Endometrium (tissue), 2 donors: ENCODE results near the gene COG5.

Experiments used
- FAIRE-seq: peaks from 2 replicates; lab custom pipeline; 2012; peaks lifted over from hg19 to GRCh38; lab: Jason Lieb, UNC
- donor health status: control.
- donor health status: control.

The COG5 gene

DNA sequence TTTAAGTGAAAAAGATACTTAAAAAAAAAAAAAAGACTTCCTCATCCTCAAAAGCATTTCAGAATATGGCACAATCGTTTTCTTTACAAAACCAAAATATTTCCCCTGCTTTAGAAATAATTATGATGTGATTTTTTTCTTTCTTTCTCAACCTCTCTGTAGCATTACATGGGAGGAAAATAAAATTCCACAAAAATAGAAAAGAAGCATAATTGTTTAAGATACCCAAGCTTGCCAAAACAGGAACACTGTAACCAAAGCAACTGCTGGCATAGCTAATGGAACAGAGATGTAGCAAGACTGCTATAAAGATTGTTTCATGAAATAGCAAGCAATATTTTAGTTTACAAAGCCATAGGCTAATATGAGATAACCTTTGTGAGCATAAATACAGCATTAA lies 169.4 kb downstream of the COG5 start:
- FAIRE-seq: no peak

GRCh38 chr7:107392830-107393229 lies 170.9 kb downstream of the COG5 start:
- peak; percentile 97 for FAIRE-seq

DNA sequence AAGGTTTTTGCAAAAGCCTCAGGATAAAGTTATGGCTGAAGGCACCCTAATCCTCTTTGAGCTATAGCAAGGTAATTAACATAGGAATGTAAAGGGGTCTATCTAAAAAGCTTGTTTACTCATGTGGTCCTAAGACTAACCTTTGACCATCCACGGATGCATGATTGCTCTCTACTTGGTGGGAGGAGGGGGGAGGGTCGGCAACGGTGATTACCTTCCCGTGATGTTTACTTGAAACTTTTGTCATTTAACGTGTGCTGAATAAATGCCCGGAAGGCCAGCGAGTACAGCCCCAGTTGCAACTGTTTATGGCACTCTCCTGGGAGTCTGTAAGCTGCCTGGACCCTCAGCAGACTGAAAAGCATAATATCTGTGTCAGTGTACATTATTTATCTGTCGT lies 172.8 kb downstream of the COG5 start:
- no peak for FAIRE-seq

GRCh38 chr7:107388604-107389003 lies 175.1 kb downstream of the COG5 start:
- FAIRE-seq: no peak

GRCh38 chr7:107387573-107388219 lies 176.0 kb downstream of the COG5 start:
- FAIRE-seq: peak; percentile 71

- FAIRE-seq: no peak
Observed at GRCh38 chr7:107387128-107387527, 176.6 kb downstream of the COG5 start.

DNA sequence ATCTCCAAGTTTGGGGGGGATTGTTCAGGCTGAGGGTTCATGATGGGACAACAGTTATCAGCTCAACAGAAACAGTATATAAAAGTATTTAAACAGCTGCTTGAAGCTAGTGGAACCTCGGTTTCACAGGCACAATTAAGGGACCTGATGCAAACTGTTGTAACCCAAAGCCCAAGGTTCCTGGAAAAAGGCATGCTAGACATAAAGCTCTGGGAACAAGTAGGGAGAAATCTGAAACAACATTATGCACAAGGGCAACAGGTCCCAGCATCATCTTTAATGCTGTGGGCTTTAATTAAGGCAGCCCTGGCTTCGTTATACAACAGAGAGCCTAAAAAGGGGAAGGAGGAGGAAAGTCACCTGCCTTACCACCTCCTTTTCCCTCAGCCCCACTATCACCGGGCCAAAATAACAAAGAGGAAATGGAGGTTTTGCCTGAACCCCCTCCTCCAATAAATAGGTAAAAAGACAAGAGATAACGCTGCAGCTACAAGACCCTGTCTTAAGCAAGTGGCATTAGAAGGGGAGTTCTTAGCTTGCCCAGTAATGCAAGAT lies 177.1 kb downstream of the COG5 start:
- FAIRE-seq: no peak

GRCh38 chr7:107384025-107384424 lies 179.7 kb downstream of the COG5 start:
- no peak for FAIRE-seq

GRCh38 chr7:107383203-107383602 lies 180.5 kb downstream of the COG5 start:
- FAIRE-seq: no peak

- no peak for FAIRE-seq
Observed at GRCh38 chr7:107381453-107381852, 182.3 kb downstream of the COG5 start.

DNA sequence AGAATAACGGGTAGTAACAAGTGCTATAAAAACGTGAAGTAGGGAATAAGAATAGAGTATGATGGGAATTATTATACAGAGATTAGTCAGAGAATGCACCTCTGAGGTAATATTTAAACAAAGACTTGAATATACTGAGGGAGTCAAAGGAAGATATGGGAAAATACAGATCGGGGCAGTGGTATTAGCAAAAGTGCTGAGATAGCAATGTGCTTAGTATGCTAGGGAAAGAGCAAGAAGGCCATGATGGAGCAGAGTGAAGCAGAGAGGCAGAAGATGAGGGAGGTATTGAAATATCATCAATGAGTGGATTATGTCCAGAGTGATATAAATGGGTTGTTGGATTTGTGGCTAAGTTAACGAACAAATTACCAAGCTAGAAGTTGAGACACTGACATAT lies 190.4 kb downstream of the COG5 start:
- FAIRE-seq: no peak

DNA sequence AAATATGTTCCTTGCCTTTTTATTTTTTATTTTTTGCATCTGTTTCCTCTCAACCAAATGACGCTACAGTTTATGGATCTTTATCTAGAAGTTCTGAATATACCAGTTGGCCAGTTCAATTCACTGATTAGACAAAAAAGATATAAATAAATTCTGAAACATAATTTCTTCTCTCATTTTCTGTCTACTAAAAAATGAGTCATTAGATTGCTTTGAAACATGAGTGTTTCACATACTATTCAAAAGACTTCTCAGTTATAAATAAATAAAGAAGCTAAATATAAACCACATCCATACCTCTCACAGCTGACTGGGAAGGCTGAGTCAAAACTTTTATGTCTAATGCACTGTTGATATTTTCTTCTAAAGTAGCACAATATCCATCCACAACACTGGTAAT lies 191.4 kb downstream of the COG5 start:
- peak; percentile 93 for FAIRE-seq

DNA sequence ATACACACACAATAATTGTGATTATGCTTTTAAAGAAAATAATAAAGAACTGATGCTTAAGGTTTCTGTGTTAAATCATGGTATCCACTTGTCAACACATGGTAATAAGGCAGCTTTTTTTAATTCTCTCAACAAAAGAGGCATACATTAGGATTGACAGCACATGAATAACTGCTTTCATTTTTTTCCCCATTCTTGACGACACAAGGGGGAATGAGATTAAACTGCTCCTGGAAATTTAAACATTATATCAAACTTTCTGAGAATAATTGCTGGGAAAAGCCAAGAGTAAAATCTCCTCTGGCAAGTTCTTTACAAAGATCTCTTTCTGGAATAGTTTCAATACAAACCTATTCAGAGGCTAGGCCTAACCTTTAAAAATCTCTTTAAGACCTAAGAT lies 192.9 kb downstream of the COG5 start:
- FAIRE-seq: no peak

DNA sequence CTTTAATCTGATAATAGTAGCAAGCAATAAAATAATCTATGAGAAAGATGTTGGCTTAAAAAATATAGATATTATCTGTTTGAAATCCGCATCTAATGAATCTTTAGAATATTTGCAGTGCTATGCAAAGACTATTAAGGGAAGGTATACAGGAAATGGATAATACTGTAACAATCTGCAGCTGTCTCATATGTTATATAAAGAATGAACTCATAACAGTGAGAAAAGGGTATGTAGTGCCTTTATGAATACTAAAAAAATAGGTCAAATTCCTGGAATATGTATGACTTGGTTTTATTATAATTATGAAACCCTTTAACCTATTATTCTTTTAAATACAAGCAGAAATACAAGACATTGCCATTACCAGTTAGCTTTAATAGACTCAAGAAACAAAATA lies 198.9 kb downstream of the COG5 start:
- FAIRE-seq: no peak

- no peak for FAIRE-seq
Observed at GRCh38 chr7:107359520-107360316, 204.0 kb downstream of the COG5 start.

- no peak for FAIRE-seq
Observed at GRCh38 chr7:107355616-107356015, 208.1 kb downstream of the COG5 start.

GRCh38 chr7:107354640-107355039 lies 209.1 kb downstream of the COG5 start:
- FAIRE-seq: no peak

- no peak for FAIRE-seq
Observed at GRCh38 chr7:107353701-107354100, 210.0 kb downstream of the COG5 start.

- no peak for FAIRE-seq
Observed at GRCh38 chr7:107345898-107346297, 217.8 kb downstream of the COG5 start.

DNA sequence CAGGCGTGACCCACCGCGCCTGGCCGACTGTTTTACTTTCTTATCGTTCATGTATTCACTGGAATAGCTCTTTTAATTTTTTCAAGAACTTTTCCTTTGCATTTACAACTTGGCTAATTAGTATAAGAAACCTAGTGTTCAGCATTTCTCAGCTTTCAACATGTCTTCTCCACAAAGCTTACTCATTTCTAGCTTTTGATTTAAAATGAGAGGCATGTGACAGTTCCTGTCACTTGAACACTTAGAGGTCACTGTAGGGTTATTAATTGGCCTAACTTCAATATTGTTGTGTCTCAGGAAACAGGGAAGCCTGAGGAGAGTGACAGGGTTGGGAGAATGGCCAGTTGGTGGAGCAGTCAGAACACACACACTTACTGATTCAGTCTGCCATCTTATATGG lies 218.9 kb downstream of the COG5 start:
- no peak for FAIRE-seq

DNA sequence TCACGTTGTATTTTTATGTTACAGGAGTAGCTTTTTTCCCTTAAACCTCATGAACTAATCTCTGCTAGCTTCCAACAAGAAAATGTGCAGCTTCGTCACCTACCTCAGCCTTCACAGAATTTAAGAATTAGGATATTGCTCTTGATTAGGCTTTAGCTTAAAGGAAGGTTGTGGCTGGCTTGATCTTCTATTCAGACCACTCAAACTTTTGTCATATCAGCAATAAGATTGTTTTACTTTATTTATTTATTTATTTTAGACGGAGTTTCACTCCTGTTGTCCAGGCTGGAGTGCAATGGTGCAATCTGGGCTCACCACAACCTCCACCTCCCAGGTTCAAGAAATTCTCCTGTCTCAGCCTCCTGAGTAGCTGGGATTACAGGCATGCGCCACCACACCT lies 219.4 kb downstream of the COG5 start:
- no peak for FAIRE-seq

DNA sequence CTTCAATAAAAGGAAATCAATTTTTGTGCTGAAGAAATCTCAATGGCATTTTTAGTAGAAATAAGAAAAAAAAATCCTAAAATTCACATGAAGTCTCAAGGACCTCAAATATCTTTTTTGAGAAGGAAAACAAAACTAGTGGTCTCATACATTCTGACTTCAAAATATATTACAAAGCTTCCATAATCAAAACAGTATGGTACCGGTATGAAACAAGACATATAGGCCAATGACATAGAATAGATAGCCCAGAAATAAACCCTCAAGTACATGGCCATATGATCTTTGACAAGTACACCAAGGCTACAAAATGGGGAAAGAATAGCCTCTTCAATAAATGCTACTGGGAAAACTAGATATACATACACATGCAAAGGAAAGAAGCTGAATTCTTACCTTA lies 225.6 kb downstream of the COG5 start:
- no peak for FAIRE-seq

GRCh38 chr7:107332488-107333269 lies 231.0 kb downstream of the COG5 start:
- peak; percentile 77 for FAIRE-seq
